Stimulated activated CD8-positive, alpha-beta memory T cell treated with anti-CD3 and anti-CD28 coated beads, Interleukin-15, amount 100 ng/mL, for 4 hours (primary cell): ENCODE data around the gene AHNAK.

Experiments
- DNase-seq, 2 donors: peaks; one replicate each; pipeline ENCODE4 v3.0.0-alpha.2; 2020; ENCODE audit warnings: low read depth in 2 of 2

Gene AHNAK

GRCh38 chr11:62498492-62499286 is 47.9 kb downstream of the AHNAK start:
- DNase-seq: no peak

GRCh38 chr11:62498031-62498430 is 48.6 kb downstream of the AHNAK start:
- DNase-seq: no peak

- DNase-seq: no peak
These were observed 49.3 kb downstream of the AHNAK start for GRCh38 chr11:62497132-62497801.

GRCh38 chr11:62496676-62497075 is 49.9 kb downstream of the AHNAK start:
- DNase-seq: no peak

- DNase-seq: no peak
These were observed 52.4 kb downstream of the AHNAK start for GRCh38 chr11:62494246-62494645.

GRCh38 chr11:62493801-62494200 is 52.8 kb downstream of the AHNAK start:
- DNase-seq: no peak

- DNase-seq: no peak
These were observed 54.0 kb downstream of the AHNAK start for GRCh38 chr11:62492586-62492985.

GRCh38 chr11:62491571-62492329 is 54.9 kb downstream of the AHNAK start:
- DNase-seq: no peak

- DNase-seq: no peak
These were observed 57.4 kb downstream of the AHNAK start for GRCh38 chr11:62489204-62489603.

GRCh38 chr11:62487738-62488551 is 58.7 kb downstream of the AHNAK start:
- no peak for DNase-seq

- no peak for DNase-seq
These were observed 59.5 kb downstream of the AHNAK start for GRCh38 chr11:62487136-62487535.

GRCh38 chr11:62484352-62484751 is 62.3 kb downstream of the AHNAK start:
- DNase-seq: no peak

GRCh38 chr11:62482753-62483152 is 63.9 kb downstream of the AHNAK start:
- DNase-seq: no peak

- no peak for DNase-seq
These were observed 66.9 kb downstream of the AHNAK start for GRCh38 chr11:62479631-62480201.

- no peak for DNase-seq
These were observed 68.7 kb downstream of the AHNAK start for GRCh38 chr11:62477927-62478326.

- no peak for DNase-seq
These were observed 74.3 kb downstream of the AHNAK start for GRCh38 chr11:62472063-62472884.

GRCh38 chr11:62471603-62472002 is 75.0 kb downstream of the AHNAK start:
- DNase-seq: no peak

- no peak for DNase-seq
These were observed 78.0 kb downstream of the AHNAK start for GRCh38 chr11:62468577-62468976.

- DNase-seq: no peak
These were observed 80.2 kb downstream of the AHNAK start for GRCh38 chr11:62466444-62466843.

GRCh38 chr11:62464655-62465054 is 82.0 kb downstream of the AHNAK start:
- no peak for DNase-seq
